ENCODE data around the gene URI1.

URI1 gene

DNA sequence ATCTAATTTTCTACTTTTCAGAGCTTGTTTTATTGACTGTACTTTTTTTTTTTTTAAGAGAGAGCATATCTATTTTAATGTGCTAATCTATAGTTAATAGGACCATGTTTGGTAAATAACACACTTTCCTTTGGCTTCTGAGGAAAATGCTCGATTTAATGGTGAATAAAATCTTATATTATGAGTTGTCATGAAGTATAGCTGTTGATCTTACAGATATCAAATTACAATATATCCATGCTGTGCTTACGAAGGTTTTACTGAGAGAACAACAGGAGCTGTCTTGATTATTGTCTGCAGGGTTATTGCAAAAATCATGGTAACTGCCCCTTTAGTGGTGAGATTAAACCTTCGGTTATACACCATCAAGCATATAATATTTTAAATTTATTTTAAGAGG lies 29.6 kb downstream of the URI1 start:
- no peak for DNase-seq

- no peak for DNase-seq
These were observed 32.7 kb downstream of the URI1 start for GRCh38 chr19:29974701-29975100.

DNA sequence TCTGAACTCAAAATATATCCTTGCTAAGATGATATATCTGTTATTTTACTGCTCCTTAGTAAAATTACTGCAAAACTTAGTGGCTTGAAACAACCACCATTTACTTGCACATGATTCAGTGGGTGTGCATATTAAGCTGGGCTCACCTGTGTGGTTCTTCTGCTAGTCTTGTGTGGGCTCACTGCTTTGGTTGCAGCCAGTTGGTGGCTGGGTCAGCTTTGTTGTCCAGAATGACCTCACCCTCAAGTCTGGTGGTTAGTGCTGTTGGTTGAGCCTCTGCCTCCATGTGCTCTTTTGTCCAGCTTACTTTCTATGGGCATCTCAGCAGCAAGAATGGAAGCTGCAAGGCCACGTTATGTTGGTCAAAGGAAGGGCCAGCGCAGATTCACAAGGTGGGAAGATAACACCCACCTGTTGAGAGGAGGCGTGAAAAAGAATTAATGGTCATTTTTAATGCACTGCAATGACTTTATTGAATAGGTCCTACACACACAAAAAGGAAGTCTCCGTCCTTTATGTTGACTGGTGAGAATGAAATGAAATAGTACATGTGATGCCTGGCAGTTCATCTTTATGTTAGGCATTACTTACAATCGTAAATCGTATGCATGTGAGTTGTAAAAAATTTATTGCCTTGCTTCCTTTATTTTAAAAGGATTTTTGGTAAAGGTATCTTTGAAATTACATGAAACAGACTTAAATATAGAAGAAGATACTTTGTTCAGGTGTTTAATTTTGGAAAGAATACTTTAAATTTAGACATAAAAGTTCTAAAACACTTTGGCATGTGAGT lies 34.3 kb downstream of the URI1 start:
- no peak for DNase-seq

GRCh38 chr19:29978080-29978479 lies 36.0 kb downstream of the URI1 start:
- no peak for DNase-seq

DNA sequence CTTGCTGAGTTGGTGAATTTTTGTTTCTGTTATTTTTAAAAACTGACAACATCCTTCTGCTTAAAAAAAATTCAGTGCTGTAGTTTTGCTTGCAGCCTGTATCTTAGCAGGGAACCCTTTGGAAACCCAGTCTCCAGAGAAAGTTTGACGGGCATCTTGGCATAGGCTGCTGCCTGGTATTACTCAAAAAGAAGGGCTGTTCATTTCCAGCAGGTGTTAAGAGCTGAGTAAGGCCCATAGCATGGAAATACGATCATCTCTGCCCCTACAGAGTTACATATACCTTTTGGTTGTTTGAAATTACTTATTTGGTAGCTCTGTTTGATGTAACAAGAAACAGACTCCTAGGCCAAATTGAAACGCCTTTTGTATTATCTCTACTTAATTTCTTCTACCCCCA lies 41.5 kb downstream of the URI1 start:
- DNase-seq, result no peak

DNA sequence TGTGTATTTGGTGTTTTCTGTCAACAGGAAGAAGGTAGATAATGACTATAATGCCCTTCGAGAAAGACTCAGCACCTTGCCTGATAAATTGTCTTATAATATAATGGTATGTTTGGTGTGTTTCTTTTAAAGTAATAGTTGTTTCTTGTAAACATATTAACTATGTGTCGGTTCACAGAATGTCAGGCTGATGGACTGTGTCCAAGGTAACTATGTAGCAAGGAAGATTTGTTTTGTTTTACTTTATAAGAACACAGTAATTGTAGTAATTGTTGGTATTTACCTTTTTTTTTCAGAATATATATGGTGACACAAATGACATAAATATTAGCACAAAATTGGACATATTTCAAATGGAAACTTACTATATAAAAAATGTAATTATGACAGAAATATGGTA lies 43.2 kb downstream of the URI1 start:
- DNase-seq, result no peak

GRCh38 chr19:29988351-29988750 lies 46.3 kb downstream of the URI1 start:
- DNase-seq, result no peak

GRCh38 chr19:29992233-29992867 lies 50.3 kb downstream of the URI1 start:
- DNase-seq, result no peak

DNA sequence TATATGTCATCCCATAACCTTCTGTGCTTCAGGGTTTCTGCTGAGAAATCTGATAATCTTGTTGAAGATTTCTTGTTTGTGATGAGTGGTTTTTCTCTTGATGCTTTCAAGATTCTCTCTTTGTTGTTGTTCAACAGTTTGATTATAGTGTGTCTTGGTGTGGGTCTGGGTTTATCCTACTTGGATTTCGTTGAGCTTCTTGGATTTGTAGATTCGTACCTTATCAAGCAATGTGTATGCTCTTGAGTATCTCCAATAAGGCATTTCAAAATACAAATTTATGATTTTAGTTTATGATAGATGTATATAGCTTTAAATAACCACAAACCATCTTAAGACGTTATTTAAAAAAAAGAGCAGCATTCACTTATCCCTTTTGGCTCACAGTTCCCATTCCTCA lies 57.5 kb downstream of the URI1 start:
- DNase-seq, result no peak

GRCh38 chr19:30000862-30001261 lies 58.8 kb downstream of the URI1 start:
- DNase-seq, result no peak

- no peak for DNase-seq
These were observed 59.3 kb downstream of the URI1 start for GRCh38 chr19:30001301-30001700.

DNA sequence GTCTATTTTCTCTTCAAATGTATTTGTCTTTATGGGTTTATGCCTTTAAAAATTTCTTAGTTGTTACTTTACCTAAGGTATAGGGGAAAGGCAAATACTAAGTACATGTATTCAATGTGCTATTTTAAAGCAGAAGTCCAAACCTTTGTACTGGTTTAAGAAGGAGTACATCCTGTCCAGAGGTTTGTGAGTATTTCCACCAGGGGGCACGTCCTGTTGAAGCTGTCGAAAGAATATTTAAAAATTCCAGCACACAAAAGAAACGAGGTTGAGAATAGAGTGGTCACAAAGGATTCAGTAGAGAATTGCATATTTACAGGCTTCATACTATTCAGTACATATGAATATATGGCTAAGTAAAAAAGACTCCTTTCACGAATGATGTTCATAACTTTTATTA lies 59.8 kb downstream of the URI1 start:
- no peak for DNase-seq

DNA sequence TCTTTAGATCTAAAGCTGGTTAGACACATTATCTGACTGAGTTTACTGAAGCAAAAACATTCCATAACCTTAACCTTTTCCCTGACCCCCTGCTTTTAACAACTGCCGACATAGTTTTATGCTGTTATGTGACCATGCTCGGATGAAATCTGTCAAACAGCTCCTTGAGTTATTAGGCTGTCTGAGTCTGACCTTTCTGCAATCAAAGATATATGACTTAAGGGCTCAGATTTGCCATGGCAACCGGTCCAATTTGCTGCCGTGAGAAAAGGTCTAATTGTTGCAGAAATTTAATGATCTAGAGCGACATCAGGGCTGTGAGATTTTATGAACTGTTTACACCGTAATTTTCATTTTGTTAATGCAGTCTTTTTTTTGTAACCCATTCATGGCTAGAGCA lies 61.8 kb downstream of the URI1 start:
- no peak for DNase-seq

DNA sequence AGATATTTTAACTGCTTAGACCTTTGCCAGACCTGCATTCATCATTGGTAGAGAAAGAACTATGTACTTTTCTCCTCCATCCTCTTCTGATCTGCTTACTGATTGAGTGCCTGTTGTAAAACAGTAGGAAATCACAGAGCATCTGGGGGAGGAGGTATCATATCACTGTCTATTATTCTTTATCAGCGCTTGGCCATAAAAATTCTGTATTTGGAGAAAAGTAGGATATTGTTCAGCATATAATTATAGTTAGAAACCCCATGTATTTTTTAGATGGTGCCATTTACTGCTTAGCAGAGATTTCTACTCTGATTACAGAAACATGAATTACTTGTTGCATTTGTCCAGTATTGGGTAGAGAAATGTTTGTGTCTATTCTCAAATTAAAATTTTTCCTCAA lies 62.4 kb downstream of the URI1 start:
- no peak for DNase-seq

GRCh38 chr19:30006207-30006606 lies 64.2 kb downstream of the URI1 start:
- DNase-seq, result no peak

DNA sequence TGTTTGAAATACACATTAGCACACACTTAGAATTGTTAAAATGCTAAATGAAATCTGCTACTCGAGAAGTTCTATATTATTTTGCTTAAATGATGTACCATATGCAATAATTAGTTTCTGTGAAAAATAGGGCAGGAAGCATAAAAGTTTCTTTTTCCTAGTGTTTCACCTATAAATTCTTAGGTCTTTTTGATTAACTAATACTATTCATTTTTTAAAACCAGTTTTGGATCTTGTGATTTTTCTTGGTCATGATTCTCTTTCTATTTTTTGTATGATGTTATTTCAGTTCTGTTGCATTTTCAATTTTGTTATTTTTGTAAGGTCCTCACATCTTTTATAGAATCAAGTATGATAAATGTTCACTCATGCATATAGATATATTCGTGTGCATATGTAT lies 66.1 kb downstream of the URI1 start:
- no peak for DNase-seq

GRCh38 chr19:30009013-30009412 lies 67.0 kb downstream of the URI1 start:
- no peak for DNase-seq

GRCh38 chr19:30011051-30011578 lies 69.1 kb downstream of the URI1 start:
- no peak for DNase-seq

GRCh38 chr19:30014770-30015169 lies 72.7 kb downstream of the URI1 start:
- DNase-seq, result no peak

GRCh38 chr19:30017172-30017571 lies 75.1 kb downstream of the URI1 start:
- no peak for DNase-seq

- DNase-seq, result no peak
These were observed 78.2 kb downstream of the URI1 start for GRCh38 chr19:30020189-30020588.

GRCh38 chr19:30022659-30023058 lies 80.6 kb downstream of the URI1 start:
- DNase-seq, result no peak

- DNase-seq, result no peak
These were observed 81.3 kb downstream of the URI1 start for GRCh38 chr19:30023330-30023729.

- no peak for DNase-seq
These were observed 82.1 kb downstream of the URI1 start for GRCh38 chr19:30024091-30024490.

- no peak for DNase-seq
These were observed 84.9 kb downstream of the URI1 start for GRCh38 chr19:30026933-30027332.

All from NCI-H774 (cell line).